ENCODE results near the gene R3HDM4.

GRCh38 chr19:939922-940321 lies 26.9 kb upstream of the R3HDM4 start:
- TF ChIP-seq CTCF (conservative IDR thresholded peaks at IDR 0.05 in 1 of 2, IDR thresholded peaks at IDR 0.05 in 1 of 2; ENCODE audit: extremely low read depth in 1 of 2, insufficient read depth in 1 of 2, low read depth in 1 of 2, low read length in 2 of 2) (no peak), EZH2 (IDR thresholded peaks at IDR 0.05; ENCODE audit: borderline replicate concordance, low read length) (no peak)
